Measurements from ENCODE around the gene C2orf49. TPM values are rescaled to one million over a fixed set of nuclear protein-coding genes. Genes with fewer than 3 reads are reported as not detected.

C2orf49 gene
- total RNA-seq, 1 donor, result 18.1 TPM

GRCh38 chr2:105320651-105321215 lies 16.6 kb upstream of the C2orf49 start:
- H3K79me2 ChIP-seq (ENCODE audit: insufficient read depth, low read length), result peaks cover 71% of the 10 kb centered on the region
- no peak overlapping the region for H3K4me2 ChIP-seq (ENCODE audit: insufficient read depth, low read length)

GRCh38 chr2:105321875-105322646 lies 15.3 kb upstream of the C2orf49 start:
- H2AFZ ChIP-seq (ENCODE audit: low read length), result no peak overlapping the region
- H3K36me3 ChIP-seq (ENCODE audit: insufficient read depth, low read length), result no peaks in the 10 kb centered on the region
- no peaks in the 10 kb centered on the region for H3K27me3 ChIP-seq (ENCODE audit: insufficient read depth, low read length)
- no peak overlapping the region for H3K4me3 ChIP-seq (ENCODE audit: insufficient read depth, low read length)
- H3K9me3 ChIP-seq (ENCODE audit: low read depth, low read length), result no peaks in the 10 kb centered on the region
- peaks cover 67% of the 10 kb centered on the region for H3K79me2 ChIP-seq (ENCODE audit: insufficient read depth, low read length)
- no peak for DNase-seq (ENCODE audit: insufficient read length, low spot score, missing footprints)
- no peak overlapping the region for H3K27ac ChIP-seq (ENCODE audit: low read depth, low read length)
- H4K20me1 ChIP-seq (ENCODE audit: insufficient read depth, low read length), result peaks cover 6% of the 10 kb centered on the region
- H3K4me2 ChIP-seq (ENCODE audit: insufficient read depth, low read length), result no peak overlapping the region
- H3K4me1 ChIP-seq (ENCODE audit: insufficient read depth, low read length), result peaks cover 49% of the 10 kb centered on the region
- TF ChIP-seq CTCF (IDR thresholded peaks at IDR 0.05; ENCODE audit: extremely low read depth, low read depth, low read length), result no peak

More at GRCh38 chr2:105320651-105321215, 16.6 kb upstream of the C2orf49 start:
- Histone ChIP-seq H3K36me3 (ENCODE audit: insufficient read depth, low read length) (no peaks in the 10 kb centered on the region), H3K4me3 (ENCODE audit: insufficient read depth, low read length) (no peak overlapping the region), H4K20me1 (ENCODE audit: insufficient read depth, low read length) (peaks cover 6% of the 10 kb centered on the region), H3K4me1 (ENCODE audit: insufficient read depth, low read length) (peaks cover 40% of the 10 kb centered on the region), H3K9me3 (ENCODE audit: low read depth, low read length) (no peaks in the 10 kb centered on the region), H3K27me3 (ENCODE audit: insufficient read depth, low read length) (no peaks in the 10 kb centered on the region), H3K27ac (ENCODE audit: low read depth, low read length) (no peak overlapping the region), H2AFZ (ENCODE audit: low read length) (no peak overlapping the region)
- no peak for TF ChIP-seq CTCF (IDR thresholded peaks at IDR 0.05; ENCODE audit: extremely low read depth, low read depth, low read length)
- DNase-seq (ENCODE audit: insufficient read length, low spot score, missing footprints), result no peak

- peaks cover 55% of the 10 kb centered on the region for H3K4me1 ChIP-seq (ENCODE audit: insufficient read depth, low read length)
- peak overlapping the region; percentile 95 for H3K27ac ChIP-seq (ENCODE audit: low read depth, low read length)
- no peaks in the 10 kb centered on the region for H3K27me3 ChIP-seq (ENCODE audit: insufficient read depth, low read length)
- no peaks in the 10 kb centered on the region for H3K9me3 ChIP-seq (ENCODE audit: low read depth, low read length)
- no peak overlapping the region for H3K4me2 ChIP-seq (ENCODE audit: insufficient read depth, low read length)
- H3K79me2 ChIP-seq (ENCODE audit: insufficient read depth, low read length), result peaks cover 67% of the 10 kb centered on the region
- H4K20me1 ChIP-seq (ENCODE audit: insufficient read depth, low read length), result peaks cover 2% of the 10 kb centered on the region
- no peaks in the 10 kb centered on the region for H3K36me3 ChIP-seq (ENCODE audit: insufficient read depth, low read length)
- H2AFZ ChIP-seq (ENCODE audit: low read length), result no peak overlapping the region
- DNase-seq (ENCODE audit: insufficient read length, low spot score, missing footprints), result no peak
- no peak for TF ChIP-seq CTCF (IDR thresholded peaks at IDR 0.05; ENCODE audit: extremely low read depth, low read depth, low read length)
- peak overlapping the region; percentile 2 for H3K4me3 ChIP-seq (ENCODE audit: insufficient read depth, low read length)
Measured at GRCh38 chr2:105323111-105323510, 14.2 kb upstream of the C2orf49 start.

- Histone ChIP-seq H3K4me3 (ENCODE audit: insufficient read depth, low read length) (no peak overlapping the region), H3K36me3 (ENCODE audit: insufficient read depth, low read length) (no peaks in the 10 kb centered on the region), H3K27me3 (ENCODE audit: insufficient read depth, low read length) (no peaks in the 10 kb centered on the region), H3K4me1 (ENCODE audit: insufficient read depth, low read length) (peaks cover 65% of the 10 kb centered on the region), H4K20me1 (ENCODE audit: insufficient read depth, low read length) (peaks cover 3% of the 10 kb centered on the region), H3K4me2 (ENCODE audit: insufficient read depth, low read length) (peak overlapping the region; percentile 66), H3K27ac (ENCODE audit: low read depth, low read length) (peak overlapping the region; percentile 95), H3K79me2 (ENCODE audit: insufficient read depth, low read length) (peaks cover 68% of the 10 kb centered on the region), H3K9me3 (ENCODE audit: low read depth, low read length) (no peaks in the 10 kb centered on the region), H2AFZ (ENCODE audit: low read length) (no peak overlapping the region)
- no peak for DNase-seq (ENCODE audit: insufficient read length, low spot score, missing footprints)
- no peak for TF ChIP-seq CTCF (IDR thresholded peaks at IDR 0.05; ENCODE audit: extremely low read depth, low read depth, low read length)
Measured at GRCh38 chr2:105324101-105324500, 13.2 kb upstream of the C2orf49 start.
